A549 (cell line): ENCODE data around the gene MED1. TPM values are rescaled to one million over a fixed set of nuclear protein-coding genes. Genes with fewer than 3 reads are reported as not detected.
"Not testable (repeated sequence)": the region's sequence is repeated elsewhere in the genome, so short reads cannot be mapped to it uniquely, and the experiment has no call there.

ENCODE experiments used
- ATAC-seq, 2 experiments: fragments of 200-7000 bp in 1 of 2; fragments of >200 bp in 1 of 2; cut with Nextera tagmentation in 1 of 2; cut with Tn5 transposase in 1 of 2; 3 replicates each; pipeline versions ENCODE4 v1.8.0 to v1.9.1; 2018 to 2020; ENCODE audit warnings: mild to moderate bottlenecking in 1 of 2, moderate library complexity in 1 of 2
- CTCF ChIA-PET: fragments of 300-600 bp; sonication (Branson Sonifier 250); formaldehyde crosslinking; extraction: SDS; loops from one replicate; lab custom pipeline; 2021; ENCODE audit warnings: antibody characterized with exemption, inconsistent platforms; lab: Yijun Ruan, JAX
- POLR2A ChIA-PET: fragments of 350-600 bp; formaldehyde crosslinking; extraction: SDS; loops from one replicate; lab custom pipeline; 2021; ENCODE audit warnings: antibody characterized with exemption, inconsistent platforms; lab: Yijun Ruan, JAX
- DNase-seq, 2 experiments: peaks; one replicate each; pipeline versions ENCODE4 v3.0.0 to v3.0.0-alpha.2; 2011 to 2016; ENCODE audit warnings: low read depth in 1 of 2, low spot score in 1 of 2
- FAIRE-seq: peaks from 2 replicates; lab custom pipeline; 2011; peaks lifted over from hg19 to GRCh38; lab: Jason Lieb, UNC
- H3K27ac ChIP-seq, 2 experiments: fragments of >200 bp; sonication (Bioruptor Twin); formaldehyde crosslinking; 3 replicates each; pipeline ENCODE4 v1.5.1; 2016 to 2017
- H3K4me1 ChIP-seq: fragments of >200 bp; sonication (Bioruptor Twin); formaldehyde crosslinking; 3 replicates; pipeline ENCODE4 v1.6.1; 2016
- H3K4me2 ChIP-seq: fragments of >200 bp; sonication (Bioruptor Twin); formaldehyde crosslinking; 3 replicates; pipeline ENCODE4 v1.6.1; 2016
- H3K4me3 ChIP-seq: fragments of >200 bp; sonication (Bioruptor Twin); formaldehyde crosslinking; 3 replicates; pipeline ENCODE4 v1.5.1; 2016
- H3K9me3 ChIP-seq: fragments of >200 bp; sonication (Bioruptor Twin); formaldehyde crosslinking; 3 replicates; pipeline ENCODE4 v1.6.1; 2016
- CBX2 ChIP-seq: fragments of 200-600 bp; sonication (generic); IDR thresholded peaks from 2 replicates; pipeline ENCODE4 v1.6.1; 2016; ENCODE audit warnings: low read depth, mild to moderate bottlenecking, borderline replicate concordance
- CEBPB ChIP-seq, 2 experiments: fragments of >200 bp in 1 of 2; sonication (Bioruptor Twin) in 1 of 2; formaldehyde crosslinking in 1 of 2; IDR thresholded peaks; 2 replicates each; pipeline ENCODE4 v1.6.1; 2012 to 2016
- ESRRA ChIP-seq: fragments of 150-350 bp; IDR thresholded peaks from 2 replicates; pipeline ENCODE4 v1.6.1; 2014; ENCODE audit warnings: mild to moderate bottlenecking, low read length, borderline replicate concordance
- FOSL2 ChIP-seq, 2 experiments: fragments of 450-650 bp in 1 of 2; fragments of >200 bp in 1 of 2; sonication (Bioruptor Twin) in 1 of 2; formaldehyde crosslinking; IDR thresholded peaks; 2 replicates each; pipeline versions ENCODE4 v1.5.0 to v1.6.1; 2016 to 2020; ENCODE audit warnings: mild to moderate bottlenecking in 1 of 2, moderate library complexity in 1 of 2
- FOXS1 ChIP-seq: fragments of 250-450 bp; sonication (Bioruptor Pico); IDR thresholded peaks from 2 replicates; pipeline ENCODE4 v1.5.0; 2020; ENCODE audit warnings: mild to moderate bottlenecking, moderate library complexity
- HDAC2 ChIP-seq: fragments of 200-600 bp; sonication (generic); IDR thresholded peaks from 2 replicates; pipeline ENCODE4 v1.6.1; 2016
- HEYL ChIP-seq: fragments of 250-450 bp; sonication (Bioruptor Pico); IDR thresholded peaks from 2 replicates; pipeline ENCODE4 v1.8.0; 2021; ENCODE audit warnings: mild to moderate bottlenecking, moderate library complexity
- HOXB13 ChIP-seq: fragments of 250-450 bp; sonication (Bioruptor Pico); IDR thresholded peaks from 2 replicates; pipeline ENCODE4 v1.5.0; 2020; ENCODE audit warnings: low read depth, mild to moderate bottlenecking, moderate library complexity
- HOXB5 ChIP-seq: fragments of 250-450 bp; sonication (Bioruptor Pico); IDR thresholded peaks from 2 replicates; pipeline ENCODE4 v1.5.0; 2020; ENCODE audit warnings: mild to moderate bottlenecking, moderate library complexity
- JUN ChIP-seq, 2 experiments: fragments of >200 bp; sonication (Bioruptor Twin); formaldehyde crosslinking; IDR thresholded peaks; 2 replicates in 1 of 2; 3 replicates in 1 of 2; pipeline ENCODE4 v1.6.1; 2016 to 2017
- JUNB ChIP-seq: fragments of >200 bp; sonication (Bioruptor Twin); formaldehyde crosslinking; IDR thresholded peaks from 2 replicates; pipeline ENCODE4 v1.6.1; 2016
- MAZ ChIP-seq: fragments of 150-350 bp; IDR thresholded peaks from 2 replicates; pipeline ENCODE4 v1.6.1; 2014; ENCODE audit warnings: antibody characterized with exemption, low read depth, low read length, borderline replicate concordance
- MYC ChIP-seq: IDR thresholded peaks from 2 replicates; pipeline ENCODE4 v1.6.1; 2012; ENCODE audit warnings: mild to moderate bottlenecking, inconsistent platforms, low read length, improper control_type of control experiment, borderline replicate concordance
- NFE2L2 ChIP-seq: fragments of 150-350 bp; conservative IDR thresholded peaks from 2 replicates; pipeline ENCODE4 v1.6.1; 2014; ENCODE audit warnings: low read length
- PHF8 ChIP-seq: fragments of 200-600 bp; sonication (generic); IDR thresholded peaks from 2 replicates; pipeline ENCODE4 v1.6.1; 2016; ENCODE audit warnings: low read depth, mild to moderate bottlenecking, antibody characterized with exemption, moderate library complexity, borderline replicate concordance
- POLR2A ChIP-seq: IDR thresholded peaks from 2 replicates; pipeline ENCODE4 v1.6.1; 2012; ENCODE audit warnings: mild to moderate bottlenecking, low read length
- POLR2AphosphoS2 ChIP-seq: conservative IDR thresholded peaks from 2 replicates; pipeline ENCODE4 v1.6.1; 2012; ENCODE audit warnings: low read length, improper control_type of control experiment, inconsistent platforms
- SMC3 ChIP-seq: fragments of >200 bp; sonication (Bioruptor Twin); formaldehyde crosslinking; IDR thresholded peaks from 3 replicates; pipeline ENCODE4 v1.6.1; 2018; ENCODE audit warnings: inconsistent platforms
- TFCP2L1 ChIP-seq: fragments of 250-450 bp; sonication (Bioruptor Pico); IDR thresholded peaks from 2 replicates; pipeline ENCODE4 v1.5.0; 2021; ENCODE audit warnings: mild to moderate bottlenecking
- ZSCAN20 ChIP-seq: fragments of 250-450 bp; sonication (Bioruptor Pico); IDR thresholded peaks from 2 replicates; pipeline ENCODE4 v1.8.0; 2022; ENCODE audit warnings: mild to moderate bottlenecking, moderate library complexity
- WGBS: methylation state at CpG from one replicate; pipeline ENCODE4 v1.1.6; 2017; ENCODE audit errors: missing lambda C conversion rate; 5-methylcytosine and 5-hydroxymethylcytosine counted together
- polyA plus RNA-seq, 4 experiments: library from polyadenylated mRNA; depleted of rRNA in 3 of 4; stranded (reverse); fragments of >200 nt; fragmentation: RNase III in 1 of 4; extraction: RNeasy Plus Mini Kit Qiagen cat#74134 plus additional on column Dnase treatment in 1 of 4; gene quantifications; 2 replicates in 3 of 4; 3 replicates in 1 of 4; pipeline ENCODE4 v1.2.3, GENCODE V29; 2011 to 2017
- TF ChIP-seq, protein P1 (sequence below): IDR thresholded peaks from 2 replicates; pipeline ENCODE4 v1.6.1; 2012
- TF ChIP-seq, protein P2 (sequence below): IDR thresholded peaks from 2 replicates; pipeline ENCODE4 v1.6.1; 2012; ENCODE audit warnings: low read depth, borderline replicate concordance
- TF ChIP-seq, protein P3 (sequence below): fragments of 450-650 bp; IDR thresholded peaks from 2 replicates; pipeline ENCODE4 v1.6.1; 2014; ENCODE audit warnings: antibody characterized with exemption
- TF ChIP-seq, protein P4 (sequence below): fragments of >200 bp; sonication (Bioruptor Twin); formaldehyde crosslinking; IDR thresholded peaks from 3 replicates; pipeline ENCODE4 v1.5.1; 2016

The MED1 gene
- polyA plus RNA-seq, 2 of the 4 experiments (the other 2 are of a cell fraction) = 33.8 to 76.2 TPM

DNA sequence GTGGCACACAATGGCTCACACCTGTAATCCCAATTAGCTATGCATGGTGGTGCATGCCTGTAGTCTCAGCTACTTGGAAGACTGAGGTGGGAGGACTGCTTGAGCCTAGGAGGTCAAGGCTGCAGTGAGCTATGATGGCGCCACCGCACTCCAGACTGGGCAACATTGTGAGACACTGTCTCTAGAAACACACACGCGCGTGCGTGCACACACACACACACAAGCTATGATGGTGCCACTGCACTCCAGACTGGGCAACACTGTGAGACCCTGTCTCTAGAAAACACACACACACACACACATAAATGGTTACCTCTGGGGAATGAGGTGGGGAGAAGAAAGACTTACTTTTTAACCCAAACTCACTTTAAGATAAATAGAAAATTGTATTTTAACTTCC lies 66.0 kb downstream of the MED1 start:
- Histone ChIP-seq H3K9me3 (no peaks in the 10 kb centered on the region), H3K4me2 (no peak overlapping the region), H3K27ac (no peak overlapping the region), H3K4me1 (no peaks in the 10 kb centered on the region), H3K4me3 (no peak overlapping the region)
- whole genome bisulfite sequencing = 92% methylated on average over 6 of the region's 6 CpGs
- POLR2A ChIA-PET = interaction anchor here (0.5 kb wide), 1 partner anchor 21 kb away, joined by 5 read pairs; no protein-coding TSS in a partner anchor
- FAIRE-seq = no peak
- TF ChIP-seq POLR2A = no peak
- TF ChIP-seq FOSL2 (IDR thresholded peaks at IDR 0.05) = no peak
- TF ChIP-seq FOSL2 (CRISPR knock-in tag; IDR thresholded peaks at IDR 0.05) = no peak
- no peak for TF ChIP-seq ZSCAN20 (CRISPR knock-in tag)
- no peak for TF ChIP-seq SMC3
- no peak for TF ChIP-seq FOXS1 (CRISPR knock-in tag)
- TF ChIP-seq, protein P1, sequence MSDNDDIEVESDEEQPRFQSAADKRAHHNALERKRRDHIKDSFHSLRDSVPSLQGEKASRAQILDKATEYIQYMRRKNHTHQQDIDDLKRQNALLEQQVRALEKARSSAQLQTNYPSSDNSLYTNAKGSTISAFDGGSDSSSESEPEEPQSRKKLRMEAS = no peak
- TF ChIP-seq, protein P2, sequence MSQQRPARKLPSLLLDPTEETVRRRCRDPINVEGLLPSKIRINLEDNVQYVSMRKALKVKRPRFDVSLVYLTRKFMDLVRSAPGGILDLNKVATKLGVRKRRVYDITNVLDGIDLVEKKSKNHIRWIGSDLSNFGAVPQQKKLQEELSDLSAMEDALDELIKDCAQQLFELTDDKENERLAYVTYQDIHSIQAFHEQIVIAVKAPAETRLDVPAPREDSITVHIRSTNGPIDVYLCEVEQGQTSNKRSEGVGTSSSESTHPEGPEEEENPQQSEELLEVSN = no peak
- TF ChIP-seq MAZ = no peak
- TF ChIP-seq MYC = no peak
- TF ChIP-seq HEYL = no peak
- no peak for TF ChIP-seq JUN (IDR thresholded peaks at IDR 0.05)
- TF ChIP-seq ESRRA = no peak
- TF ChIP-seq CBX2 = no peak
- TF ChIP-seq HOXB13 (CRISPR knock-in tag) = no peak
- DNase-seq = no peak
- CTCF ChIA-PET = interaction anchor here (1.0 kb wide), 1 partner anchor 19 kb away, joined by 3 read pairs; no protein-coding TSS in a partner anchor
- ATAC-seq = no peak; a peak in 1 of 6 replicates

DNA sequence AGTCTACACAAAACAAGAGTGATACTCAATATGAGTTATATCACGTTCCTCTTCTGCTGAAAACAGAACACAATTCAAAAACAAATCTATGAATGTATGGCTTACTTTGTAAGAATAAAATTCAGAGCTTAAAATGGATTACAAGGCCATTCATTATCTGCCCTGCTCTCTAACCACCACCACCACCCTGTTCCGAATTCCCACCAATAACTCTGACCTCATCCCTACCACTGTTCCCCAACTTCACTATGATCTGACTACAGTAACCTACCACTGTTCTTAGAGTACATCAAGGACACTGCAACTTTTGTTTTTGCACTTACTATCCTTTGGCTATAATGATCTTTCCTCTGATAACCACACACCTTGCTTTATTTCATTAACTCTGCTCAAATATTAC lies 70.9 kb downstream of the MED1 start:
- no peak overlapping the region for H3K4me2 ChIP-seq
- ChIA-PET POLR2A (no interaction called here), CTCF (interaction anchor here (0.8 to 1.1 kb wide), 3 partner anchors 11 to 72 kb away, joined by 3 to 7 read pairs (median 3); no protein-coding TSS in a partner anchor)
- 87% methylated on average over 2 of the region's 2 CpGs for WGBS
- no peak for FAIRE-seq
- no peak overlapping the region for H3K4me3 ChIP-seq
- ATAC-seq = no peak
- no peaks in the 10 kb centered on the region; the same call in 2 of the 3 replicates for H3K4me1 ChIP-seq
- H3K9me3 ChIP-seq = no peaks in the 10 kb centered on the region
- no peak for TF ChIP-seq HOXB5 (CRISPR knock-in tag)
- no peak for TF ChIP-seq PHF8
- no peak for DNase-seq
- no peak overlapping the region for H3K27ac ChIP-seq

DNA sequence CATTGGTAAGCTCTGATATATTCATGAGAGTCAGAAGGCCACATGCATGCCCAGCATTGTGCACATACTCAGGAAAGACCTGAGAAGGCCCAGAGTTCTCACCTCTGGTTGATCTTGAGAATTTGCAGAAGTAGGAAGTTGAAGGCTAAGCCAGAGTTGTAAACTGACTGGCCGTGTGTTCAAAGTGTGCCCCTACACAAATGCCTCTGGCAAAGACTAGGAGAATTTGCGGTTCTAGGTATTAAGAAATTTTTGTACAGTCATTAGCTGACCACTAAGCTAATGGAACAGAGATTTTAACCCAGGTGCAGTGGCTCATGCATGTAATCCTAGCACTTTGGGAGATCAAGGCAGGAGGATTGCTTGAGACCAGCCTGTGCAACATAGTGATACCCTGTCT lies 74.6 kb downstream of the MED1 start:
- WGBS = 82% methylated on average over 2 of the region's 2 CpGs
- FAIRE-seq (no peak), DNase-seq (no peak), ATAC-seq (no peak)
- CTCF ChIA-PET = interaction anchor here (0.6 to 2.0 kb wide), 4 partner anchors 50 to 393 kb away, joined by 3 to 6 read pairs (median 4); no protein-coding TSS in a partner anchor
- H3K27ac ChIP-seq = no peak overlapping the region
- H3K4me1 ChIP-seq = no peaks in the 10 kb centered on the region; the same call in 2 of the 3 replicates
- no peak overlapping the region for H3K4me2 ChIP-seq
- TF ChIP-seq HOXB5 (CRISPR knock-in tag) (no peak), TFCP2L1 (CRISPR knock-in tag) (no peak), JUNB (no peak), CEBPB (IDR thresholded peaks at IDR 0.05) (no peak), PHF8 (no peak), NFE2L2 (no peak), HDAC2 (no peak), HOXB13 (CRISPR knock-in tag) (no peak), POLR2AphosphoS2 (no peak)
- TF ChIP-seq, protein P3, sequence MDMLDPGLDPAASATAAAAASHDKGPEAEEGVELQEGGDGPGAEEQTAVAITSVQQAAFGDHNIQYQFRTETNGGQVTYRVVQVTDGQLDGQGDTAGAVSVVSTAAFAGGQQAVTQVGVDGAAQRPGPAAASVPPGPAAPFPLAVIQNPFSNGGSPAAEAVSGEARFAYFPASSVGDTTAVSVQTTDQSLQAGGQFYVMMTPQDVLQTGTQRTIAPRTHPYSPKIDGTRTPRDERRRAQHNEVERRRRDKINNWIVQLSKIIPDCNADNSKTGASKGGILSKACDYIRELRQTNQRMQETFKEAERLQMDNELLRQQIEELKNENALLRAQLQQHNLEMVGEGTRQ = no peak
- TF ChIP-seq, protein P4, sequence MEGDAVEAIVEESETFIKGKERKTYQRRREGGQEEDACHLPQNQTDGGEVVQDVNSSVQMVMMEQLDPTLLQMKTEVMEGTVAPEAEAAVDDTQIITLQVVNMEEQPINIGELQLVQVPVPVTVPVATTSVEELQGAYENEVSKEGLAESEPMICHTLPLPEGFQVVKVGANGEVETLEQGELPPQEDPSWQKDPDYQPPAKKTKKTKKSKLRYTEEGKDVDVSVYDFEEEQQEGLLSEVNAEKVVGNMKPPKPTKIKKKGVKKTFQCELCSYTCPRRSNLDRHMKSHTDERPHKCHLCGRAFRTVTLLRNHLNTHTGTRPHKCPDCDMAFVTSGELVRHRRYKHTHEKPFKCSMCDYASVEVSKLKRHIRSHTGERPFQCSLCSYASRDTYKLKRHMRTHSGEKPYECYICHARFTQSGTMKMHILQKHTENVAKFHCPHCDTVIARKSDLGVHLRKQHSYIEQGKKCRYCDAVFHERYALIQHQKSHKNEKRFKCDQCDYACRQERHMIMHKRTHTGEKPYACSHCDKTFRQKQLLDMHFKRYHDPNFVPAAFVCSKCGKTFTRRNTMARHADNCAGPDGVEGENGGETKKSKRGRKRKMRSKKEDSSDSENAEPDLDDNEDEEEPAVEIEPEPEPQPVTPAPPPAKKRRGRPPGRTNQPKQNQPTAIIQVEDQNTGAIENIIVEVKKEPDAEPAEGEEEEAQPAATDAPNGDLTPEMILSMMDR = no peak
- H3K9me3 ChIP-seq = no peaks in the 10 kb centered on the region
- no peak overlapping the region for H3K4me3 ChIP-seq
- POLR2A ChIA-PET = interaction anchor here (0.6 kb wide), 1 partner anchor 25 kb away, joined by 5 read pairs; the partner anchor contains the start of gene FBXL20

DNA sequence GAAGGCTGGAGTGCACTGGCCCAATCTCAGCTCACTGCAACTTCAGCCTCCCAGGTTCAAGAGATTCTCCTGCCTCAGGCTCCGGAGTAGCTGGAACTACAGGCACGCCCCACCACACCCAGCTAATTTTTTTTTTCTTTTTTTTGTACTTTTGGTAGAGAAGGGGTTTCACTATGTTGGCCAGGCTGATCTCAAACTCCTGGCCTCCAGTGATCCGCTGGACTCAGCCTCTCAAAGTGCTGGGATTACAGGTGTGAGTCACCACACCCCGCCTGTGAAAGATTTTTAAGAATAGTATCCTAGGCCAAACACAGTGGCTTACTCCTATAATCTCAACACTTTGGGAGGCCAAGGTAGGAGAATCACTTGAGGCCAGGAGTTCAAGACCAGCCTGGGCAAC lies 83.3 kb downstream of the MED1 start:
- POLR2A ChIA-PET, H3K4me2 ChIP-seq, H3K9me3 ChIP-seq, H3K4me1 ChIP-seq, DNase-seq, CTCF ChIA-PET, FAIRE-seq, ATAC-seq, H3K27ac ChIP-seq, H3K4me3 ChIP-seq: not testable (repeated sequence)
- WGBS = 89% methylated on average over 4 of the region's 4 CpGs
